Measurements from ENCODE around the gene TRNAU1AP. TPM values are rescaled to one million over a fixed set of nuclear protein-coding genes. Genes with fewer than 3 reads are reported as not detected.

The TRNAU1AP gene
- total and polyA plus RNA-seq, 2 of the 13 experiments (the other 11 are each of a cell fraction or from before 2014, with no cell fraction given), result 29.0 to 42.9 TPM

DNA sequence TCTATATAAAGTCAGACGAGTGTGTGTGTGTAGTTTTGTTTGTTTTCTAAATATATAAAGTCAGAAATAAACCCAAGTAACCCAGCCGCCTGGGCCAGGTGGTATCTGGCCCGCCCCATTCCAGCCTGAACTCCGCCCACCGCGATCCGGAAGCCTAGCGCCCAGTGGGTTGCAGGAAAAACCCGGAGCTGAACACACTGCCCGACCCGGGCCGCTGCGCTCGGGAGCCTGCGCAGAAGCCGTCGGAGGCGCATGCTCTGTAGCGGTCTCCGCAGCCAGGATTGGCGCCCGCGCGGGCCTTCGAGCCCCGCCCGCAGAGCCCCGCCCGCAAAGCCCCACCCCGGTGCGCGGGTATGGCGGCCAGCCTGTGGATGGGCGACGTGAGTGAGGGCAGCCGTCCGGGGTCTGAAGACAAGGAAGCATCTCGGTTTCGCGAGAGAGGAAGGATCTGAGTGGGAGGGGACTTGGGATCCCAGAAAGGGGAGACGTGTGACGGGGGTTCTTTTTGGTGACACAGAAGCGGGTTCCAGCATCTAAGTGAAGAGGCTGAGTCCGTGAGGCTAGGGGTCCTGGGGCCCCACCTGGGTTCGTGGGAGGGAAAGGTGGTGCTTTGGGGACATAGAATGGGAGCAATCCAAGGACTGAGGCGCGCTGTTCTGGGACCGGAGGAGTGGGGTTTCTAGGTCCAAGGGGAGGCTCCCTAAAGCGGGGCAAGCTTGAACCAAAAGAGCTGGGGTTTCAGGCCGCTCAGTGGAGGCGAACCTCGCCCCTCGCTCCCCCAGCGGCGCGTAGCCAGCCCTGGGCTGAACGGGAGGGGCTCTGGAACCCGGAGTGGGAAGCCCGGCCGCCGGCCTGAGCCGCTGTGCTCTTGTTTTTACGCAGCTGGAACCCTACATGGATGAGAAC is at the start of gene TRNAU1AP (continued):
- TF ChIP-seq, protein P1, sequence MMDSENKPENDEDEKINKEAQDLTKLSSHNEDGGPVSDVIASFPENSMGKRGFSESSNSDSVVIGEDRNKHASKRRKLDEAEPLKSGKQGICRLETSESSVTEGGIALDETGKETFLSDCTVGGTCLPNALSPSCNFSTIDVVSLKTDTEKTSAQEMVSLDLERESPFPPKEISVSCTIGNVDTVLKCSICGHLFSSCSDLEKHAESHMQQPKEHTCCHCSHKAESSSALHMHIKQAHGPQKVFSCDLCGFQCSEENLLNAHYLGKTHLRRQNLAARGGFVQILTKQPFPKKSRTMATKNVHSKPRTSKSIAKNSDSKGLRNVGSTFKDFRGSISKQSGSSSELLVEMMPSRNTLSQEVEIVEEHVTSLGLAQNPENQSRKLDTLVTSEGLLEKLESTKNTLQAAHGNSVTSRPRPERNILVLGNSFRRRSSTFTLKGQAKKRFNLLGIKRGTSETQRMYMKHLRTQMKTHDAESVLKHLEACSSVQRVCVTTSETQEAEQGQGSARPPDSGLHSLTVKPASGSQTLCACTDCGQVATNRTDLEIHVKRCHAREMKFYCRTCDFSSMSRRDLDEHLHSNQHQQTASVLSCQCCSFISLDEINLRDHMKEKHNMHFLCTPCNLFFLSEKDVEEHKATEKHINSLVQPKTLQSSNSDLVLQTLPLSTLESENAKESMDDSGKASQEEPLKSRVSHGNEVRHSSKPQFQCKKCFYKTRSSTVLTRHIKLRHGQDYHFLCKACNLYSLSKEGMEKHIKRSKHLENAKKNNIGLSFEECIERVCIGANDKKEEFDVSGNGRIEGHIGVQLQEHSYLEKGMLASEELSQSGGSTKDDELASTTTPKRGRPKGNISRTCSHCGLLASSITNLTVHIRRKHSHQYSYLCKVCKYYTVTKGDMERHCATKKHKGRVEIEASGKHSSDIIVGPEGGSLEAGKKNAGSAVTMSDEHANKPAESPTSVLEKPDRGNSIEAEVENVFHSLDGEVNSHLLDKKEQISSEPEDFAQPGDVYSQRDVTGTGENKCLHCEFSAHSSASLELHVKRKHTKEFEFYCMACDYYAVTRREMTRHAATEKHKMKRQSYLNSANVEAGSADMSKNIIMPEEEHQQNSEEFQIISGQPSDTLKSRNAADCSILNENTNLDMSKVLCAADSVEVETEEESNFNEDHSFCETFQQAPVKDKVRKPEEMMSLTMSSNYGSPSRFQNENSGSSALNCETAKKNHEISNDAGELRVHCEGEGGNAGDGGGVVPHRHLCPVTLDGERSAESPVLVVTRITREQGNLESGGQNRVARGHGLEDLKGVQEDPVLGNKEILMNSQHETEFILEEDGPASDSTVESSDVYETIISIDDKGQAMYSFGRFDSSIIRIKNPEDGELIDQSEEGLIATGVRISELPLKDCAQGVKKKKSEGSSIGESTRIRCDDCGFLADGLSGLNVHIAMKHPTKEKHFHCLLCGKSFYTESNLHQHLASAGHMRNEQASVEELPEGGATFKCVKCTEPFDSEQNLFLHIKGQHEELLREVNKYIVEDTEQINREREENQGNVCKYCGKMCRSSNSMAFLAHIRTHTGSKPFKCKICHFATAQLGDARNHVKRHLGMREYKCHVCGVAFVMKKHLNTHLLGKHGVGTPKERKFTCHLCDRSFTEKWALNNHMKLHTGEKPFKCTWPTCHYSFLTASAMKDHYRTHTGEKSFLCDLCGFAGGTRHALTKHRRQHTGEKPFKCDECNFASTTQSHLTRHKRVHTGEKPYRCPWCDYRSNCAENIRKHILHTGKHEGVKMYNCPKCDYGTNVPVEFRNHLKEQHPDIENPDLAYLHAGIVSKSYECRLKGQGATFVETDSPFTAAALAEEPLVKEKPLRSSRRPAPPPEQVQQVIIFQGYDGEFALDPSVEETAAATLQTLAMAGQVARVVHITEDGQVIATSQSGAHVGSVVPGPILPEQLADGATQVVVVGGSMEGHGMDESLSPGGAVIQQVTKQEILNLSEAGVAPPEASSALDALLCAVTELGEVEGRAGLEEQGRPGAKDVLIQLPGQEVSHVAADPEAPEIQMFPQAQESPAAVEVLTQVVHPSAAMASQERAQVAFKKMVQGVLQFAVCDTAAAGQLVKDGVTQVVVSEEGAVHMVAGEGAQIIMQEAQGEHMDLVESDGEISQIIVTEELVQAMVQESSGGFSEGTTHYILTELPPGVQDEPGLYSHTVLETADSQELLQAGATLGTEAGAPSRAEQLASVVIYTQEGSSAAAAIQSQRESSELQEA (CRISPR knock-in tag; IDR thresholded peaks at IDR 0.05; ENCODE audit: not compliant biosample characterization), result no peak
- TF ChIP-seq, protein P2, sequence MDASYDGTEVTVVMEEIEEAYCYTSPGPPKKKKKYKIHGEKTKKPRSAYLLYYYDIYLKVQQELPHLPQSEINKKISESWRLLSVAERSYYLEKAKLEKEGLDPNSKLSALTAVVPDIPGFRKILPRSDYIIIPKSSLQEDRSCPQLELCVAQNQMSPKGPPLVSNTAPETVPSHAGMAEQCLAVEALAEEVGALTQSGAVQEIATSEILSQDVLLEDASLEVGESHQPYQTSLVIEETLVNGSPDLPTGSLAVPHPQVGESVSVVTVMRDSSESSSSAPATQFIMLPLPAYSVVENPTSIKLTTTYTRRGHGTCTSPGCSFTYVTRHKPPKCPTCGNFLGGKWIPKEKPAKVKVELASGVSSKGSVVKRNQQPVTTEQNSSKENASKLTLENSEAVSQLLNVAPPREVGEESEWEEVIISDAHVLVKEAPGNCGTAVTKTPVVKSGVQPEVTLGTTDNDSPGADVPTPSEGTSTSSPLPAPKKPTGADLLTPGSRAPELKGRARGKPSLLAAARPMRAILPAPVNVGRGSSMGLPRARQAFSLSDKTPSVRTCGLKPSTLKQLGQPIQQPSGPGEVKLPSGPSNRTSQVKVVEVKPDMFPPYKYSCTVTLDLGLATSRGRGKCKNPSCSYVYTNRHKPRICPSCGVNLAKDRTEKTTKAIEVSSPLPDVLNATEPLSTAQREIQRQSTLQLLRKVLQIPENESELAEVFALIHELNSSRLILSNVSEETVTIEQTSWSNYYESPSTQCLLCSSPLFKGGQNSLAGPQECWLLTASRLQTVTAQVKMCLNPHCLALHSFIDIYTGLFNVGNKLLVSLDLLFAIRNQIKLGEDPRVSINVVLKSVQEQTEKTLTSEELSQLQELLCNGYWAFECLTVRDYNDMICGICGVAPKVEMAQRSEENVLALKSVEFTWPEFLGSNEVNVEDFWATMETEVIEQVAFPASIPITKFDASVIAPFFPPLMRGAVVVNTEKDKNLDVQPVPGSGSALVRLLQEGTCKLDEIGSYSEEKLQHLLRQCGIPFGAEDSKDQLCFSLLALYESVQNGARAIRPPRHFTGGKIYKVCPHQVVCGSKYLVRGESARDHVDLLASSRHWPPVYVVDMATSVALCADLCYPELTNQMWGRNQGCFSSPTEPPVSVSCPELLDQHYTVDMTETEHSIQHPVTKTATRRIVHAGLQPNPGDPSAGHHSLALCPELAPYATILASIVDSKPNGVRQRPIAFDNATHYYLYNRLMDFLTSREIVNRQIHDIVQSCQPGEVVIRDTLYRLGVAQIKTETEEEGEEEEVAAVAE (CRISPR knock-in tag; IDR thresholded peaks at IDR 0.05; ENCODE audit: borderline replicate concordance), result no peak
- TF ChIP-seq, protein P3, sequence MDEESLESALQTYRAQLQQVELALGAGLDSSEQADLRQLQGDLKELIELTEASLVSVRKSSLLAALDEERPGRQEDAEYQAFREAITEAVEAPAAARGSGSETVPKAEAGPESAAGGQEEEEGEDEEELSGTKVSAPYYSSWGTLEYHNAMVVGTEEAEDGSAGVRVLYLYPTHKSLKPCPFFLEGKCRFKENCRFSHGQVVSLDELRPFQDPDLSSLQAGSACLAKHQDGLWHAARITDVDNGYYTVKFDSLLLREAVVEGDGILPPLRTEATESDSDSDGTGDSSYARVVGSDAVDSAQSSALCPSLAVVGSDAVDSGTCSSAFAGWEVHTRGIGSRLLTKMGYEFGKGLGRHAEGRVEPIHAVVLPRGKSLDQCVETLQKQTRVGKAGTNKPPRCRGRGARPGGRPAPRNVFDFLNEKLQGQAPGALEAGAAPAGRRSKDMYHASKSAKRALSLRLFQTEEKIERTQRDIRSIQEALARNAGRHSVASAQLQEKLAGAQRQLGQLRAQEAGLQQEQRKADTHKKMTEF (CRISPR knock-in tag; IDR thresholded peaks at IDR 0.05), result peak; percentile 88
- peak; percentile 91 for TF ChIP-seq ZNF777 (CRISPR knock-in tag; IDR thresholded peaks at IDR 0.05)
- TF ChIP-seq ZNF160 (CRISPR knock-in tag; IDR thresholded peaks at IDR 0.05), result peak; percentile 70; the same call in 1 of the 2 replicates
- peak; percentile 71; the same call in 1 of the 2 replicates for TF ChIP-seq ZNF564 (CRISPR knock-in tag; IDR thresholded peaks at IDR 0.05)
- TF ChIP-seq ZSCAN22 (CRISPR knock-in tag; IDR thresholded peaks at IDR 0.05), result no peak
- TF ChIP-seq, protein P4, sequence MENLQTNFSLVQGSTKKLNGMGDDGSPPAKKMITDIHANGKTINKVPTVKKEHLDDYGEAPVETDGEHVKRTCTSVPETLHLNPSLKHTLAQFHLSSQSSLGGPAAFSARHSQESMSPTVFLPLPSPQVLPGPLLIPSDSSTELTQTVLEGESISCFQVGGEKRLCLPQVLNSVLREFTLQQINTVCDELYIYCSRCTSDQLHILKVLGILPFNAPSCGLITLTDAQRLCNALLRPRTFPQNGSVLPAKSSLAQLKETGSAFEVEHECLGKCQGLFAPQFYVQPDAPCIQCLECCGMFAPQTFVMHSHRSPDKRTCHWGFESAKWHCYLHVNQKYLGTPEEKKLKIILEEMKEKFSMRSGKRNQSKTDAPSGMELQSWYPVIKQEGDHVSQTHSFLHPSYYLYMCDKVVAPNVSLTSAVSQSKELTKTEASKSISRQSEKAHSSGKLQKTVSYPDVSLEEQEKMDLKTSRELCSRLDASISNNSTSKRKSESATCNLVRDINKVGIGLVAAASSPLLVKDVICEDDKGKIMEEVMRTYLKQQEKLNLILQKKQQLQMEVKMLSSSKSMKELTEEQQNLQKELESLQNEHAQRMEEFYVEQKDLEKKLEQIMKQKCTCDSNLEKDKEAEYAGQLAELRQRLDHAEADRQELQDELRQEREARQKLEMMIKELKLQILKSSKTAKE (CRISPR knock-in tag; IDR thresholded peaks at IDR 0.05; ENCODE audit: borderline replicate concordance), result no peak
- peak; percentile 81; the same call in 1 of the 2 replicates for TF ChIP-seq ZNF33B (CRISPR knock-in tag; IDR thresholded peaks at IDR 0.05)
